Limb (tissue), 2 donors: ENCODE measurements around the gene PRICKLE3.
A peak's percentile ranks its signal among the peaks of the same experiment; 100 is the strongest.

Source experiments
- DNase-seq, 2 donors: peaks; one replicate each; pipeline ENCODE4 v3.0.0-alpha.2; 2016; ENCODE audit errors: extremely low spot score in 2 of 2

PRICKLE3 gene

GRCh38 chrX:49206543-49206942 lies 20.4 kb upstream of the PRICKLE3 start:
- no peak for DNase-seq

GRCh38 chrX:49205443-49205842 lies 19.3 kb upstream of the PRICKLE3 start:
- DNase-seq = no peak

GRCh38 chrX:49204709-49205108 lies 18.5 kb upstream of the PRICKLE3 start:
- no peak for DNase-seq

- no peak for DNase-seq
These were observed 17.8 kb upstream of the PRICKLE3 start for GRCh38 chrX:49204017-49204416.

GRCh38 chrX:49203536-49203935 lies 17.4 kb upstream of the PRICKLE3 start:
- no peak for DNase-seq

GRCh38 chrX:49202022-49202421 lies 15.8 kb upstream of the PRICKLE3 start:
- DNase-seq = no peak

GRCh38 chrX:49199906-49200771 lies 14.0 kb upstream of the PRICKLE3 start, which contains the start of gene SYP:
TSS of gene SYP (minus strand) at chrX:49200193. CDS start at chrX:49200186, 7 bp downstream.
- DNase-seq = peak; percentile 73 to 91

GRCh38 chrX:49199315-49199595 lies 13.1 kb upstream of the PRICKLE3 start:
- DNase-seq = no peak

GRCh38 chrX:49198540-49199314 lies 12.6 kb upstream of the PRICKLE3 start:
- DNase-seq = no peak

- no peak for DNase-seq
These were observed 11.4 kb upstream of the PRICKLE3 start for GRCh38 chrX:49197543-49198087.

GRCh38 chrX:49193542-49193964 lies 7.4 kb upstream of the PRICKLE3 start:
- DNase-seq = no peak

- DNase-seq = no peak
These were observed 6.7 kb upstream of the PRICKLE3 start for GRCh38 chrX:49192722-49193328.

- DNase-seq = no peak
These were observed 5.4 kb upstream of the PRICKLE3 start for GRCh38 chrX:49191574-49192011.

GRCh38 chrX:49190821-49191573 lies 4.8 kb upstream of the PRICKLE3 start:
- peak; percentile 86 to 94 for DNase-seq

GRCh38 chrX:49189606-49190005 lies 3.4 kb upstream of the PRICKLE3 start:
- DNase-seq = no peak

GRCh38 chrX:49188468-49189076 lies 2.4 kb upstream of the PRICKLE3 start:
- DNase-seq = no peak

GRCh38 chrX:49187526-49187925 lies 1.4 kb upstream of the PRICKLE3 start:
- DNase-seq = no peak

- no peak for DNase-seq
These were observed 838 bp upstream of the PRICKLE3 start for GRCh38 chrX:49187028-49187394.

- DNase-seq = peak; percentile 55 to 78
These were observed 1.6 kb downstream of the PRICKLE3 start for GRCh38 chrX:49184294-49185281.
